NCI-H2171 (cell line): ENCODE data around the gene SMARCA4.

ENCODE experiments used
- DNase-seq: peaks from one replicate; lab custom pipeline; 2025; lab: John Stamatoyannopoulos, UW

SMARCA4 gene

DNA sequence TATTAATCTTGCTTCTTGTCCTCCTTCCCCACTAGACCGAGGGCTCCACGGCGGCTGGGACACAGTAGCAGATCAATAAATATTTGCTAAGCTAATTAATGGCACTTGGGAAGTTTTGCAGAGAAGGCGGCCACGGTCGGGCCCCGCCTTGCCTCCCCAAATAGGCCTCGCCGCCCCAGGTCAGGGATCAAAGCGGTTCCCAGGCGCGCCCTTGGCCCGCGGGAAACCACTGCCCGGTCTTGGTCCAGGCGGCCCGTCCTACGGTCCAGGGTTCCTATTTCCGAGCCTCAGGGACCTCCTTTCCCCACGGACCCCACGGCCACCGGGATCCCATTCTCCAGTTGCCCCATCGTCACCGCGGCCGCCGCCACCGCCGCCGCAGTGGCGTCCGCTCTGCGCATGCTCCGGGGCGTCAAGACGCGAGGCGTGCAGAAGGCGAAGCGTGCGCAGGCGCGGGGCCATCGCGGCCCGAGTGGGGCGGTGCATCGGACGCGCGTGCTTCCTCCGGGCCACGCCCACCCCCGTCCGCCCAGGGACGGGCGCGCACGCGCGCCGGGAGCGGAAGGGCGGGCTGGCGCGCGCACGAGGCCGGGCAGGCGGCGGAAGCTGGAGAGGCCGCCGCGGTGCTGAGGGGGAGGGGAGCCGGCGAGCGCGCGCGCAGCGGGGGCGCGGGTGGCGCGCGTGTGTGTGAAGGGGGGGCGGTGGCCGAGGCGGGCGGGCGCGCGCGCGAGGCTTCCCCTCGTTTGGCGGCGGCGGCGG lies at the start of gene SMARCA4:
TSS of gene SMARCA4 (plus strand) at position 717 of the 759 bp plus-strand sequence. CDS start 23,122 bp downstream, outside the sequence.
- DNase-seq = peak; percentile 97

- DNase-seq = no peak
Measured at GRCh38 chr19:10911579-10912363, 49.1 kb upstream of the SMARCA4 start.

GRCh38 chr19:10912619-10913018 lies 48.2 kb upstream of the SMARCA4 start:
- no peak for DNase-seq

- DNase-seq = no peak
Measured at GRCh38 chr19:10913716-10914340, 47.0 kb upstream of the SMARCA4 start.

GRCh38 chr19:10915130-10916091 lies 45.4 kb upstream of the SMARCA4 start:
- no peak for DNase-seq

- DNase-seq = no peak
Measured at GRCh38 chr19:10916602-10917001, 44.2 kb upstream of the SMARCA4 start.

- DNase-seq = no peak
Measured at GRCh38 chr19:10918359-10918758, 42.5 kb upstream of the SMARCA4 start.

DNA sequence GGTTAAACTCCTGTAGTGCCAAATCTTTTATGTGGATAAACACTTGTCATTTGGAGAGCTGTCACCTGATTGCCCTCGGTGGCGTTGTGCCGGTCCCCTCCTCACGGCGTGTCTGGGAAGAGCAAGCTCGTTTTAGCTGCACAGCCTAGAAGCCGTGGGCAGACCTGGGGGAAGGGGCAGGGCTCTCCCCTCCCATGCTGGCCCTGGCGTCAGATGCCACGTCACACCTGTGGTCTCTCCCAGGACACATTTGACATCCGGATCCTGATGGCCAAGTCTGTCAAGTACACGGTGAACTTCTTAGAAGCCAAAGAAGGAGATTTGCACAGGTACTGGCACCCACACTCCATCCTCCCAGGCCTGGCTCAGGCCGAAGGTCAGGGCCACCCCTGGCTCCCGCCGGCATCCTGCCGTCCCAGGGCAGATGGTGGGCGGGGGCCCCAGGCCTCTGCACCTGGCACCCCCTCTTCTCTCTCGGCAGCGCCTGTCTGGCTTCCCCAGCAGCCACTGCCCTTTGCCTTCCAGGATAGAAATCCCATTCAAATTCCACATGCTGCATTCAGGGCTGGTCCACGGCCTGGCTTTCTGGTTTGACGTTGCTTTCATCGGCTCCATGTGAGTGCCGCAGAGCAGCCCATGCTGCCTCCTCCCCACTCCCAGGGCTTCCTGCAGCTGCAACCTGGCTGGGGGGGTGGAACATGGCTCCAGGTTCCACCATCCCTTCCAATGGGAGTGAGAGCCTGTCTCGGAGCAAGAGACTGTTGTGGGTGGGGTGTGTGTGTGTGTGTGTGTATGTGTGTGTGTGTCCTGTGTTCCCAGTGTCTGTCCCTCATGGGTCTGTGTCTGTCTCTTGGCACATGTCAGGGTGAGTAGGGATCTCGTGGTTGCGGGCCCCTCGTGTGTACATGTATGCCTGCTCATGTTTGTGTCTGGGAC lies 41.2 kb upstream of the SMARCA4 start:
- no peak for DNase-seq

DNA sequence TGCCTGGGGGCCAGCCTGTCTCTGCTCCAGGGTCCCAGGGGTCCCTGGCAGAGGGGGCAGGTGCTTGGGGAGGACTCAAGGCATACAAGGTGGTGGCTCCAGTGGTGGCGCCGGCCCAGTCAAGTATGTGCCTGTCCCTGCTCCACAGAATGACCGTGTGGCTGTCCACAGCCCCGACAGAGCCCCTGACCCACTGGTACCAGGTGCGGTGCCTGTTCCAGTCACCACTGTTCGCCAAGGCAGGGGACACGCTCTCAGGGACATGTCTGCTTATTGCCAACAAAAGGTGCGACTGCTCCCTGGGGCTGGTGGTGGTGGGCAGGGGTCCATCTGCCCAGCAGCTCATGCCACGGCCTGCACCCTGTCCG lies 40.6 kb upstream of the SMARCA4 start:
- DNase-seq = no peak

DNA sequence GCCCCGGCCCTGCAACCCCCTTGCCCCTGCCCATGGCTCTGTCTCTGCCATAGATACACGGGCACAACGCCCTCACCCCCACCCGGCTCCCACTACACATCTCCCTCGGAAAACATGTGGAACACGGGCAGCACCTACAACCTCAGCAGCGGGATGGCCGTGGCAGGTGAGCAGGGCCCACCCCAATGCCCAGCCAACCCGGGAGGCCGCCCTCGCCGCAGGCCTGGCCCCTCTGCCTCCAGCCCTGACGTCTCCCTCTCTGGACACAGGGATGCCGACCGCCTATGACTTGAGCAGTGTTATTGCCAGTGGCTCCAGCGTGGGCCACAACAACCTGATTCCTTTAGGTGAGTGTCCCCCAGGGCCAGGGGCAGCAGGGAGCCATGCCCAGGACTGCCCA lies 40.0 kb upstream of the SMARCA4 start:
- no peak for DNase-seq

DNA sequence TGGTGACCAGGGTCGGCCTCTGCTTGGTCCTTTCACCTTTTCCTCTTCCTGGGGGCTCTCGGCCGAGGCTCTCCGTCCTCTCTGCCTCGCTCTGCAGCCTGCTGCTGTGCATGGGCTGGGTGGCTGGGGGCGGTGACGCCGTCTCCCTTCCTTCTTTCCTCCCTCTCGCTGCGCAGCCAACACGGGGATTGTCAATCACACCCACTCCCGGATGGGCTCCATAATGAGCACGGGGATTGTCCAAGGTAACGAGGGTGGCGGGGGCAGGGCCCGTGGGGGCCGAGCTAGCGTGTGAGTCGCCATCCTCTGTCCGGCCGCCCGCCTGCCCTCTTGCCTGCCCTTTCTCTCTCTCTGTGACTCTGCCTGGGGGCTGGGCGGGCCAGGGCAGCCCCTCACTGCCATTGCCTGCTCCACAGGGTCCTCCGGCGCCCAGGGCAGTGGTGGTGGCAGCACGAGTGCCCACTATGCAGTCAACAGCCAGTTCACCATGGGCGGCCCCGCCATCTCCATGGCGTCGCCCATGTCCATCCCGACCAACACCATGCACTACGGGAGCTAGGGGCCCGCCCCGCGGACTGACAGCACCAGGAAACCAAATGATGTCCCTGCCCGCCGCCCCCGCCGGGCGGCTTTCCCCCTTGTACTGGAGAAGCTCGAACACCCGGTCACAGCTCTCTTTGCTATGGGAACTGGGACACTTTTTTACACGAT lies 39.5 kb upstream of the SMARCA4 start:
- no peak for DNase-seq

DNA sequence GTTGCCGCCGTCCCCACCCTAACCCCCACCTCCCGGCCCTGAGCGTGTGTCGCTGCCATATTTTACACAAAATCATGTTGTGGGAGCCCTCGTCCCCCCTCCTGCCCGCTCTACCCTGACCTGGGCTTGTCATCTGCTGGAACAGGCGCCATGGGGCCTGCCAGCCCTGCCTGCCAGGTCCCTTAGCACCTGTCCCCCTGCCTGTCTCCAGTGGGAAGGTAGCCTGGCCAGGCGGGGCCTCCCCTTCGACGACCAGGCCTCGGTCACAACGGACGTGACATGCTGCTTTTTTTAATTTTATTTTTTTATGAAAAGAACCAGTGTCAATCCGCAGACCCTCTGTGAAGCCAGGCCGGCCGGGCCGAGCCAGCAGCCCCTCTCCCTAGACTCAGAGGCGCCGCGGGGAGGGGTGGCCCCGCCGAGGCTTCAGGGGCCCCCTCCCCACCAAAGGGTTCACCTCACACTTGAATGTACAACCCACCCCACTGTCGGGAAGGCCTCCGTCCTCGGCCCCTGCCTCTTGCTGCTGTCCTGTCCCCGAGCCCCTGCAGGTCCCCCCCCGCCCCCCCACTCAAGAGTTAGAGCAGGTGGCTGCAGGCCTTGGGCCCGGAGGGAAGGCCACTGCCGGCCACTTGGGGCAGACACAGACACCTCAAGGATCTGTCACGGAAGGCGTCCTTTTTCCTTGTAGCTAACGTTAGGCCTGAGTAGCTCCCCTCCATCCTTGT lies 38.8 kb upstream of the SMARCA4 start:
- no peak for DNase-seq

- no peak for DNase-seq
Measured at GRCh38 chr19:10922638-10923014, 38.2 kb upstream of the SMARCA4 start.

DNA sequence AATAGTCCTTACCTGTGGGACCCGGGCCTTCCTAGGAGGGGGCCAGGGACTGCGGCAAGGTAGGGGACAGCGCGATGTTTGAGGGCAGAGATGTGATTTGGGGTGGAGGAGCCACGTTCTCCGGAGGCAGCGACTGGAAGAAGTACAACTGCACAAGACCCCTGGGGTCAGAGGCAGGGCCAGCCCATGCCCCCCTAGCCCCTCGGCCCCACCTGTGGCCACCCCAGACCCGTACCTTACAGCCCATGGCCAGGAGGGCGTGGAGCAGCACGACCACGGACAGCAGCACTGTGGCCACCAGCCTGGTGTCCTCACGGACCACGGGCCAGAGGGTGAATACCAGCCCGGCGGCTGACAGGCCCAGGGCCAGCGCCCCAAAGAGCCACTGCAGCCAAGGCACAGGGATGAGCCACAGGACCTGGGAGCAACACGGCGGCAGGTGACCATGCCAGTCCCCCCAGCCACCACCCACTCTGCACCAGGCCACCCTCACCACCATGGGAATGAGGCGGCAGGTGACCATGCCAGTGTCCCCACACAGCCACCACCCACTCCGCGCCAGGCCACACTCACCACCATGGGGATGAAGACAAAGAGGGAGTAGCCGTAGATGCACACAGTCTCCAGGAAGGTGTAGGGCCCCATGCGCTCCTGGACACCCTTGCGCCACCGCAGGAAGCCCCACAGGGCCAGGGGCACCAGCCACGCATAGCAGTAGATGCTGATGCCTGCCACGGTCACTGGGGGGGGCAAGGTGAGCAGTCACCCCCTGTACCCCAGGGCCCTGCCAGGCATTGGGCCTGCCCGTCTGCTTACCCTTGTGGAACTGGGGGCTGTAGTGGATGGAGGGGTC lies 37.3 kb upstream of the SMARCA4 start:
- no peak for DNase-seq

GRCh38 chr19:10924597-10924996 lies 36.2 kb upstream of the SMARCA4 start:
- no peak for DNase-seq

- no peak for DNase-seq
Measured at GRCh38 chr19:10927730-10928562, 32.9 kb upstream of the SMARCA4 start.
